NCI-H1930 (cell line): ENCODE measurements around the gene KLHL26.

ENCODE experiments used
- DNase-seq, 2 experiments: peaks; one replicate each; lab custom pipeline; 2025; lab: John Stamatoyannopoulos, UW

The KLHL26 gene

GRCh38 chr19:18646535-18647370 is 9.9 kb downstream of the KLHL26 start:
- DNase-seq, result no peak

- DNase-seq, result no peak
These were observed 10.5 kb downstream of the KLHL26 start for GRCh38 chr19:18647371-18647767.

GRCh38 chr19:18647807-18648206 is 11.0 kb downstream of the KLHL26 start:
- no peak for DNase-seq

GRCh38 chr19:18648973-18649315 is 12.1 kb downstream of the KLHL26 start:
- DNase-seq, result no peak

- no peak for DNase-seq
These were observed 12.7 kb downstream of the KLHL26 start for GRCh38 chr19:18649371-18650020.

GRCh38 chr19:18650021-18650390 is 13.2 kb downstream of the KLHL26 start:
- DNase-seq, result no peak

GRCh38 chr19:18650468-18651041 is 13.7 kb downstream of the KLHL26 start:
- no peak for DNase-seq

- DNase-seq, result no peak
These were observed 14.5 kb downstream of the KLHL26 start for GRCh38 chr19:18651300-18651699.

- no peak for DNase-seq
These were observed 14.9 kb downstream of the KLHL26 start for GRCh38 chr19:18651733-18652132.

GRCh38 chr19:18653853-18654252 is 17.0 kb downstream of the KLHL26 start:
- DNase-seq, result no peak

GRCh38 chr19:18654469-18654868 is 17.6 kb downstream of the KLHL26 start:
- no peak for DNase-seq

- no peak for DNase-seq
These were observed 18.5 kb downstream of the KLHL26 start for GRCh38 chr19:18655173-18655844.

GRCh38 chr19:18656337-18657086 is 19.7 kb downstream of the KLHL26 start:
- DNase-seq, result no peak

GRCh38 chr19:18657590-18658365 is 20.9 kb downstream of the KLHL26 start:
- no peak for DNase-seq

- no peak for DNase-seq
These were observed 21.6 kb downstream of the KLHL26 start for GRCh38 chr19:18658366-18658855.

GRCh38 chr19:18659281-18660050 is 22.6 kb downstream of the KLHL26 start:
- no peak for DNase-seq

- no peak for DNase-seq
These were observed 23.5 kb downstream of the KLHL26 start for GRCh38 chr19:18660051-18660910.

GRCh38 chr19:18660939-18661670 is 24.3 kb downstream of the KLHL26 start:
- DNase-seq, result no peak
